Ovary (tissue), 3 donors: Measurements from ENCODE around the gene TNFRSF6B.

Experiments used
- CTCF ChIP-seq, 3 donors: fragments of 450-650 bp in 2 of 3; fragments of 200-600 bp in 1 of 3; IDR thresholded peaks; one replicate each; pipeline versions ENCODE4 v1.5.1 to v1.8.0; 2016 to 2022; ENCODE audit warnings: antibody characterized with exemption in 3 of 3, mild to moderate bottlenecking in 1 of 3
- POLR2A ChIP-seq: fragments of 450-650 bp; IDR thresholded peaks from one replicate; pipeline ENCODE4 v1.6.1; 2017; ENCODE audit warnings: antibody characterized with exemption, mild to moderate bottlenecking, moderate library complexity
- donor health status: DM: no; HTN: no; CAD: no.

- TF ChIP-seq CTCF (IDR thresholded peaks at IDR 0.05): no peak
- TF ChIP-seq POLR2A: no peak
These were observed 5.7 kb downstream of the TNFRSF6B start for GRCh38 chr20:63702036-63702665.
